Pancreas (tissue), 10 donors: ENCODE data around the gene SMU1. TPM values are rescaled to one million over a fixed set of nuclear protein-coding genes. Genes with fewer than 3 reads are reported as not detected.
A peak's percentile ranks its signal among the peaks of the same experiment; 100 is the strongest.

Experiments
- ATAC-seq, 4 donors: fragments of 200-7000 bp; cut with Tn5 transposase; one replicate each; pipeline versions ENCODE4 v1.8.0 to v1.9.1; 2020; ENCODE audit warnings: mild to moderate bottlenecking in 4 of 4, moderate library complexity in 4 of 4
- DNase-seq, 6 donors: peaks; one replicate each; pipeline ENCODE4 v3.0.0-alpha.2; 2020
- FAIRE-seq: peaks from 2 replicates; lab custom pipeline; 2012; peaks lifted over from hg19 to GRCh38; lab: Jason Lieb, UNC
- H3K27ac ChIP-seq, 4 donors: fragments of 200-600 bp; sonication (generic); 1 replicate in 3 of 4; 2 replicates in 1 of 4; pipeline versions ENCODE4 v1.5.0 to v1.8.0; 2020
- H3K27me3 ChIP-seq, 4 donors: fragments of 200-600 bp; one replicate each; pipeline ENCODE4 v1.8.0; 2021
- H3K36me3 ChIP-seq, 3 donors: fragments of 200-600 bp; sonication (generic) in 1 of 3; one replicate each; pipeline versions ENCODE4 v1.5.0 to v1.8.0; 2020 to 2021
- H3K4me1 ChIP-seq, 3 donors: fragments of 200-600 bp; one replicate each; pipeline ENCODE4 v1.8.0; 2021
- H3K4me3 ChIP-seq, 4 donors: fragments of 200-600 bp; sonication (generic) in 2 of 4; one replicate each; pipeline versions ENCODE4 v1.5.0 to v1.8.0; 2020 to 2021
- H3K9me3 ChIP-seq, 4 donors: fragments of 200-600 bp; one replicate each; pipeline ENCODE4 v1.8.0; 2021
- WGBS, 2 donors: extraction: QIAGEN DNeasy Blood & Tissue Kit; methylation state at CpG; one replicate each; pipeline ENCODE4 v1.1.7; 2013; 5-methylcytosine and 5-hydroxymethylcytosine counted together
- intact Hi-C, 3 donors: fragments of 100-400 bp; cut with DNase I; formaldehyde crosslinking; loops; one replicate each; pipeline versions ENCODE4 v1.11.1 to v1.14.2; 2022
- polyA plus RNA-seq, 2 donors: library from polyadenylated mRNA; stranded (reverse); fragments of 200-250 nt; gene quantifications; one replicate each; pipeline ENCODE4 v1.2.3, GENCODE V29; 2013
- total RNA-seq, 6 donors: library from RNA; stranded (reverse); fragmentation: NEBNext Ultra II Directional in 4 of 6; extraction: Animal tissue kit (Norgen Biotek cat#: 25700) in 4 of 6; gene quantifications; one replicate each; pipeline versions ENCODE4 v1.2.1 to v1.2.4, GENCODE V29; 2021 to 2023
- TF ChIP-seq, protein P1 (sequence below), 4 donors: fragments of 200-600 bp; sonication (generic) in 3 of 4; IDR thresholded peaks; one replicate each; pipeline versions ENCODE4 v1.5.0 to v1.8.0; 2021; ENCODE audit warnings: antibody characterized with exemption in 4 of 4
- donor health status: healthy with polysubstance abuse.
- donor health status: DM: no; HTN: no; CAD: no; lungs with moderate emphysema.
- donor health status: DM: no; HTN: no; CAD: no.
- donor health status: control.
- donor health status: control.
- donor health status: Bipolar disorder and iron deficiency.
- donor health status: DM: yes; HTN: yes; CAD: no.
- donor health status: DM: no; HTN: no; CAD: no.
- donor health status: DM: no; HTN: no; CAD: no.
- donor health status: DM: yes; HTN: yes; CAD: no.

SMU1 gene
- total and polyA plus RNA-seq, 8 donors, result 3.5 to 10.3 (median 6.6) TPM

DNA sequence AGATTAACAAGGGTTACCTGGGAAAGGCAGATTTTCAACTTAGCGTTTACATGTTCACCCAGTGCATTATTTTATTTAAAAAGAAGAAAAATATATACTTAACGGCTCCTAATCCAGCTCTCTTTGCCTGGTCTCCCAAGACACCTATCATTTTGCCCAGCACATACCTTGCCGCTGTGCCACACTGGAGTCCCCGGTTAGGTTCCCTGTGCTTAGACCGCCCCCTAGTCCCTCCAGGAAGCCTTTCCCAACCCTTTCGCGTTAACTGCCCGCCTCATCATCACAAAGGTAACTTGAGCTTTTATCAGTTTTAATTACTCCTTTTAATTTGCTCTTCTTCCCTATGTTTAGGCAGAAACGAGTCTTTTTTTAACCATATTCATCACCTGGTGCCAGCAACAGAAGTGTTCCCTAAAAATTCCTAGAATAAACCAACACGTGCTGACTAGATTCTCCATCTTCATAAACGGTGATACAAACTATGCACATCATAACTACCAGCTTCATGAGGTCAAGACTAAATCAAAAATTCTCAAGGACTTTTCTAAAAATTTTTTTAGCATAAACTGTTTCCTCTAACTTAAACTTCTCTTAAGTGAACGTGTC, 31.7 kb downstream of the SMU1 start:
- WGBS, 2 donors, result 22 to 26% methylated on average over 12 of the region's 12 CpGs
- Histone ChIP-seq H3K27me3 (no peaks in the 10 kb centered on the region), H3K36me3 (peaks cover 2 to 18% (median 10%) of the 10 kb centered on the region in 3 donors), H3K4me1 (peaks cover 0 to 18% (median 13%) of the 10 kb centered on the region in 3 donors), H3K4me3 (peak overlapping the region; percentile 51 to 63 (median 56)), H3K27ac (peak overlapping the region; percentile 71 to 95 (median 84)), H3K9me3 (no peaks in the 10 kb centered on the region)
- DNase-seq (peak in 5 of 6 donors; percentile 33 to 65 (median 38)), FAIRE-seq (no peak), ATAC-seq (peak; percentile 62 to 84 (median 78))
- TF ChIP-seq, protein P1, sequence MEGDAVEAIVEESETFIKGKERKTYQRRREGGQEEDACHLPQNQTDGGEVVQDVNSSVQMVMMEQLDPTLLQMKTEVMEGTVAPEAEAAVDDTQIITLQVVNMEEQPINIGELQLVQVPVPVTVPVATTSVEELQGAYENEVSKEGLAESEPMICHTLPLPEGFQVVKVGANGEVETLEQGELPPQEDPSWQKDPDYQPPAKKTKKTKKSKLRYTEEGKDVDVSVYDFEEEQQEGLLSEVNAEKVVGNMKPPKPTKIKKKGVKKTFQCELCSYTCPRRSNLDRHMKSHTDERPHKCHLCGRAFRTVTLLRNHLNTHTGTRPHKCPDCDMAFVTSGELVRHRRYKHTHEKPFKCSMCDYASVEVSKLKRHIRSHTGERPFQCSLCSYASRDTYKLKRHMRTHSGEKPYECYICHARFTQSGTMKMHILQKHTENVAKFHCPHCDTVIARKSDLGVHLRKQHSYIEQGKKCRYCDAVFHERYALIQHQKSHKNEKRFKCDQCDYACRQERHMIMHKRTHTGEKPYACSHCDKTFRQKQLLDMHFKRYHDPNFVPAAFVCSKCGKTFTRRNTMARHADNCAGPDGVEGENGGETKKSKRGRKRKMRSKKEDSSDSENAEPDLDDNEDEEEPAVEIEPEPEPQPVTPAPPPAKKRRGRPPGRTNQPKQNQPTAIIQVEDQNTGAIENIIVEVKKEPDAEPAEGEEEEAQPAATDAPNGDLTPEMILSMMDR (IDR thresholded peaks at IDR 0.05), result no peak
- intact Hi-C loops, result no loop called here

DNA sequence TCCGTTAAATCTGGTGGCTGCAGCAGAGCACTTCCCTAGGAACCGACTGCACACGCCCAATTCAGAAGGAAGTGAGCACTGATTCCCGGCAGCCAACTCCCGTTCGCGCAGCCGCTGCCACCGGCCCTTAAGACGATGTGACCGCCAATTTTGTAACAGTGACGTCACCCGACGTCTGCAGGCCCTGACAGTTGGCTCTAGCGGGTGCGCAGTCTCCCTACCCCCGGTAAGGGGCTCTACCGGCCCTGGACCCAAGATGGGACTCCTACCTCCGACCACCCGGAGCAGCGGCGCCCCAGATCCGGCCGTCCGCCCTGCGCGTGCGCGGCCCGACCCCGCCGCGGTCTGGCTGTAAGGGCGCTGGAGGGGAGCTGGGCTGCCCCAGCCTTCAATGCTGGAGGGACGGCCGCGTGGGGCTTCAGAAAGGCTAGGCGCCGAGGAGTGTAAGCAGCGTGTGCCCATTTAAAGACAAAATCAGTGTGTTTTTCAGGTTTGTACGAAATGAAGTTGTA, 32.3 kb downstream of the SMU1 start:
- 1 to 3% methylated on average over 41 of the region's 41 CpGs for WGBS, 2 donors
- DNase-seq (peak; percentile 77 to 84 (median 82)), FAIRE-seq (no peak), ATAC-seq (peak; percentile 87 to 96 (median 89))
- intact Hi-C loops, result no loop called here
- Histone ChIP-seq H3K27ac (peak overlapping the region; percentile 71 to 95 (median 84)), H3K4me3 (peak overlapping the region; percentile 51 to 63 (median 56)), H3K9me3 (no peaks in the 10 kb centered on the region), H3K36me3 (peaks cover 2 to 19% (median 10%) of the 10 kb centered on the region in 3 donors), H3K4me1 (peaks cover 0 to 18% (median 13%) of the 10 kb centered on the region in 3 donors), H3K27me3 (no peaks in the 10 kb centered on the region)
- TF ChIP-seq, protein P1 (IDR thresholded peaks at IDR 0.05), result no peak

DNA sequence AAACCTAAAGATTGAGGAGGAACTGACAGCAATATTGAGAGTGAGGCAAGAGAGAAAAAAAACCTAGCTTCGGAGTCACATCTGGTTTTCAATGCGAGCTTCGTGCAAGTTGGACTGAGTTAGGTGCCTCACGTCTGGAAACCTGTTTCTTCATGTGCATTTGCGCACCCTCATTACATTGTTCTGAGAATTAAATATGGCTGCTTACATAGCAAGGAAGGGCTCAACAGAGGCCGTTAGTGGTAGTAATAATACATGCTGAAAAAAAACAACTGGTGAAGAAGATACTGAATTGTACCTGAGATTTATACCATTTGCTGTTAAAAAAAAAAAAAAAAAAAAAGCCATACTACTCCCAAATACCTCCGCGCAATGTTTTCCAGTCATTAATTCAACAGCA, 32.8 kb downstream of the SMU1 start:
- H3K4me3 ChIP-seq, result peak overlapping the region; percentile 51 to 63 (median 56)
- WGBS, 2 donors, result 58 to 59% methylated on average over 8 of the region's 8 CpGs
- DNase-seq (no peak), ATAC-seq (no peak), FAIRE-seq (no peak)
- peaks cover 0 to 18% (median 13%) of the 10 kb centered on the region in 3 donors for H3K4me1 ChIP-seq
- no peaks in the 10 kb centered on the region for H3K9me3 ChIP-seq
- H3K27ac ChIP-seq, result peak overlapping the region in 3 of 4 donors; percentile 76 to 95 (median 93)
- TF ChIP-seq, protein P1 (IDR thresholded peaks at IDR 0.05), result no peak
- H3K27me3 ChIP-seq, result no peaks in the 10 kb centered on the region
- H3K36me3 ChIP-seq, result peaks cover 2 to 24% (median 16%) of the 10 kb centered on the region in 3 donors
- intact Hi-C loops, result no loop called here

DNA sequence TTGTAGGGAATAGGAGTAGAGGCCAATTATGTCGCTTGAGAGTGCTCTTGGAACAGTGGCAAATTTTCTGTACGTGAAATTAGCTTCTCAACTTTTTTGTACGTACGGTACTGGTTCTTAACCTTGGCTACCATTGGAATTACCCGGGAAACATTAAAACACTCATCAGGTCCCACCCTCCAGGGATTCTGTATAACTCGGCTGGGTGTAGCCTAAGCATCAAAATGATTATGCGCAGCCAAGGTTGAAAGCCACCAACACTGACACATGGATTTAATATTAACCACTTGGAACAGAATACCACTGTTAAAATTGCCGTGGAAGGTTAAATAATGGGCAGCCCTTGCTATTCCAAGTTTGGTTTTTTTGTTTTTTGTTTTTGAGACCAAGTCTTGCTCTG, 34.0 kb downstream of the SMU1 start:
- FAIRE-seq (no peak), ATAC-seq (peak in 3 of 4 donors; percentile 28 to 48 (median 36)), DNase-seq (no peak)
- WGBS, 2 donors, result 17 to 19% methylated on average over 8 of the region's 8 CpGs
- H3K27me3 ChIP-seq, result no peaks in the 10 kb centered on the region
- H3K27ac ChIP-seq, result peak overlapping the region in 3 of 4 donors; percentile 53 to 93 (median 64)
- H3K4me1 ChIP-seq, result peaks cover 0 to 18% (median 13%) of the 10 kb centered on the region in 3 donors
- TF ChIP-seq, protein P1 (IDR thresholded peaks at IDR 0.05), result no peak
- intact Hi-C loops, result no loop called here
- no peaks in the 10 kb centered on the region for H3K9me3 ChIP-seq
- peaks cover 5 to 29% (median 22%) of the 10 kb centered on the region in 3 donors for H3K36me3 ChIP-seq
- no peak overlapping the region for H3K4me3 ChIP-seq
